HG03342 (cell line): ENCODE data around the gene DDX1.

Source experiments
- ATAC-seq: cut with Tn5 transposase; IDR thresholded peaks from one replicate; pipeline ENCODE4 v1.9.1; 2021; ENCODE audit warnings: mild to moderate bottlenecking, moderate library complexity; ENCODE audit not compliant: unreplicated experiment

Gene DDX1

GRCh38 chr2:15642815-15643500 lies 51.3 kb downstream of the DDX1 start:
- ATAC-seq, result no peak

- ATAC-seq, result no peak
Observed at GRCh38 chr2:15643791-15644585, 52.3 kb downstream of the DDX1 start.

GRCh38 chr2:15645300-15645699 lies 53.6 kb downstream of the DDX1 start:
- ATAC-seq, result no peak

GRCh38 chr2:15645720-15646385 lies 54.2 kb downstream of the DDX1 start:
- ATAC-seq, result no peak

- ATAC-seq, result no peak
Observed at GRCh38 chr2:15646661-15647060, 55.0 kb downstream of the DDX1 start.

GRCh38 chr2:15647622-15648590 lies 56.2 kb downstream of the DDX1 start:
- ATAC-seq, result no peak

GRCh38 chr2:15648593-15649525 lies 57.2 kb downstream of the DDX1 start:
- no peak for ATAC-seq

GRCh38 chr2:15649561-15650255 lies 58.0 kb downstream of the DDX1 start:
- ATAC-seq, result no peak

GRCh38 chr2:15650616-15651366 lies 59.1 kb downstream of the DDX1 start:
- no peak for ATAC-seq

- ATAC-seq, result no peak
Observed at GRCh38 chr2:15651367-15651727, 59.7 kb downstream of the DDX1 start.

- ATAC-seq, result no peak
Observed at GRCh38 chr2:15652252-15652651, 60.6 kb downstream of the DDX1 start.

GRCh38 chr2:15652801-15653200 lies 61.1 kb downstream of the DDX1 start:
- no peak for ATAC-seq

- no peak for ATAC-seq
Observed at GRCh38 chr2:15653806-15654726, 62.4 kb downstream of the DDX1 start.

GRCh38 chr2:15654727-15655073 lies 63.0 kb downstream of the DDX1 start:
- ATAC-seq, result no peak

- ATAC-seq, result no peak
Observed at GRCh38 chr2:15655123-15655887, 63.6 kb downstream of the DDX1 start.

GRCh38 chr2:15656090-15656489 lies 64.4 kb downstream of the DDX1 start:
- ATAC-seq, result no peak

GRCh38 chr2:15657759-15658158 lies 66.1 kb downstream of the DDX1 start:
- ATAC-seq, result no peak
